GM19468 (cell line): ENCODE measurements around the gene GOT2.
"Not testable (repeated sequence)": the region's sequence is repeated elsewhere in the genome, so short reads cannot be mapped to it uniquely, and the experiment has no call there.

Source experiments
- ATAC-seq: cut with Tn5 transposase; IDR thresholded peaks from one replicate; pipeline ENCODE4 v1.9.1; 2021; ENCODE audit warnings: mild to moderate bottlenecking, moderate library complexity, moderate number of reproducible peaks; ENCODE audit not compliant: unreplicated experiment; ENCODE audit errors: extremely low read depth

The GOT2 gene

GRCh38 chr16:58659911-58660310 lies 74.2 kb downstream of the GOT2 start:
- ATAC-seq, result not testable (repeated sequence)

- no peak for ATAC-seq
These were observed 75.3 kb downstream of the GOT2 start for GRCh38 chr16:58658796-58659211.
